Peyer's patch (tissue), 4 donors: ENCODE results near the gene AMBP.

Experiments
- POLR2A ChIP-seq, 2 donors: fragments of 450-650 bp; IDR thresholded peaks; one replicate each; pipeline ENCODE4 v1.5.1; 2017; ENCODE audit warnings: antibody characterized with exemption in 2 of 2, mild to moderate bottlenecking in 2 of 2, moderate library complexity in 2 of 2
- TF ChIP-seq, protein P1 (sequence below), 6 experiments: fragments of 450-650 bp in 4 of 6; fragments of 200-600 bp in 2 of 6; sonication (generic) in 1 of 6; IDR thresholded peaks; one replicate each; pipeline ENCODE4 v1.5.1; 2017 to 2019; ENCODE audit warnings: antibody characterized with exemption in 6 of 6, mild to moderate bottlenecking in 3 of 6, moderate library complexity in 1 of 6

DNA sequence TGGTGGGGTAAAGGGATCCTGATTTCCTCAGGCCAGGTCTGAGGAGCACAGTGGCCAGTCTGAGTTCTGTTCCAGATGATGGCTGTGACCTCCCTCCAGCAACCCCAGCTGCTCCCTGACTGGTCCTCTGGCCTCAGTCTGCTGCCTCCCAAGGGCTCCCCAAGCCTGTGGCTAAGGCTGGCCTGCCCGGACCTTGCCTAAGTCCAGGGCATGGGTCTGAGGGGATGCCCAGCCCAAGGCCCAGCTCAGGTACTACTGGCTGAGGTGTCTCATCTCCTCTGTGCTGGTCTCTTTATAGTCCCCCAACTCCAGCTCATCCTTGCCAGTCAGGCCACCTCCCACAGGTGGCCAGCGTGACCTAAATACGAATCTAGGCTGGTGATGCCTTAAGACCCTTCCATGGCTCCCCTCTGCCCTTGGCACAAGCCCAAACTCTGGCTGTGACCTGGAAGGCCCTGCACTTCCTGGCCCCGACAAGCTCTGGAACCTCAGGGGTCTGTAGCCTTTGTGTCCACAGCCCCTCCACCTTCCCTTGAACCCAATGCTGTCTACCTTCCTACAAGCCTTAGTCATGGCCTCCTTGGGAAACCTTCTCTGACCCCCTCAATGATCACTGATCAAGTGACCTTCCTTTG is 11.2 kb upstream of the AMBP start:
- TF ChIP-seq POLR2A (IDR thresholded peaks at IDR 0.05), result no peak
- TF ChIP-seq, protein P1, sequence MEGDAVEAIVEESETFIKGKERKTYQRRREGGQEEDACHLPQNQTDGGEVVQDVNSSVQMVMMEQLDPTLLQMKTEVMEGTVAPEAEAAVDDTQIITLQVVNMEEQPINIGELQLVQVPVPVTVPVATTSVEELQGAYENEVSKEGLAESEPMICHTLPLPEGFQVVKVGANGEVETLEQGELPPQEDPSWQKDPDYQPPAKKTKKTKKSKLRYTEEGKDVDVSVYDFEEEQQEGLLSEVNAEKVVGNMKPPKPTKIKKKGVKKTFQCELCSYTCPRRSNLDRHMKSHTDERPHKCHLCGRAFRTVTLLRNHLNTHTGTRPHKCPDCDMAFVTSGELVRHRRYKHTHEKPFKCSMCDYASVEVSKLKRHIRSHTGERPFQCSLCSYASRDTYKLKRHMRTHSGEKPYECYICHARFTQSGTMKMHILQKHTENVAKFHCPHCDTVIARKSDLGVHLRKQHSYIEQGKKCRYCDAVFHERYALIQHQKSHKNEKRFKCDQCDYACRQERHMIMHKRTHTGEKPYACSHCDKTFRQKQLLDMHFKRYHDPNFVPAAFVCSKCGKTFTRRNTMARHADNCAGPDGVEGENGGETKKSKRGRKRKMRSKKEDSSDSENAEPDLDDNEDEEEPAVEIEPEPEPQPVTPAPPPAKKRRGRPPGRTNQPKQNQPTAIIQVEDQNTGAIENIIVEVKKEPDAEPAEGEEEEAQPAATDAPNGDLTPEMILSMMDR (IDR thresholded peaks at IDR 0.05), result no peak
